GM12892 (cell line): ENCODE data around the gene MKRN1.

Experiments
- POLR2A ChIP-seq: IDR thresholded peaks from 2 replicates; pipeline ENCODE4 v1.6.1; 2011; ENCODE audit warnings: low read depth, low read length, control low read depth
- POLR2AphosphoS5 ChIP-seq: IDR thresholded peaks from 2 replicates; pipeline ENCODE4 v1.6.1; 2011; ENCODE audit warnings: low read depth, low read length, control low read depth

DNA sequence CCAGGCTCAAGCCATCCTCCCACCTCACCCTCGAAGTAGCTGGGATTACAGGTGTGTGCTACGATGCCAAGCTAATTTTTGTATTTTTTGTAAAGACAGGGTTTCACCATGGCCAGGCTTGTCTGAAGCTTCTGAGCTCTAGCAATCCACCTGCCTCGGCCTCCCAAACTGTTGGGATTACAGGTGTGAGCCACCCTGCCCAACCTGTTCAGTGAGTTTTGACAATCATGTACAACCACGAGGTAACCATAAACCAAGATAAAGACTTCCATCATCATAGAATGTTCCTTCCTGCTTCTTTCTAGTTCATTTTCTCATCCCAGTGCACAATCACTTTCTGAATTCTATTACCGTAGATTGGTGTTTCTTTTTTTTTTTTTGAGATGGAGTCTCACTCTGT is 30.5 kb upstream of the MKRN1 start:
- TF ChIP-seq POLR2A: no peak
- TF ChIP-seq POLR2AphosphoS5: no peak
